Esophagus (tissue), 2 donors: ENCODE data around the gene ABCF3. TPM values are rescaled to one million over a fixed set of nuclear protein-coding genes. Genes with fewer than 3 reads are reported as not detected.
A peak's percentile ranks its signal among the peaks of the same experiment; 100 is the strongest.
"Not testable (repeated sequence)": the region's sequence is repeated elsewhere in the genome, so short reads cannot be mapped to it uniquely, and the experiment has no call there.

Experiments used
- H3K27ac ChIP-seq, 2 donors: one replicate each; pipeline ENCODE4 v1.5.1; 2013; ENCODE audit warnings: low read depth in 2 of 2, mild to moderate bottlenecking in 2 of 2, inconsistent platforms in 1 of 2, low read length in 1 of 2, moderate library complexity in 1 of 2
- H3K27me3 ChIP-seq, 2 donors: one replicate each; pipeline ENCODE4 v1.6.1; 2013; ENCODE audit warnings: low read length in 2 of 2, control low read depth in 1 of 2, mild to moderate bottlenecking in 1 of 2; ENCODE audit not compliant: insufficient read depth in 2 of 2, control insufficient read depth in 1 of 2
- H3K36me3 ChIP-seq, 2 donors: one replicate each; pipeline ENCODE4 v1.6.1; 2013; ENCODE audit warnings: low read length in 1 of 2; ENCODE audit not compliant: control insufficient read depth in 2 of 2, insufficient read depth in 2 of 2
- H3K4me1 ChIP-seq, 2 donors: one replicate each; pipeline ENCODE4 v1.6.1; 2013; ENCODE audit warnings: low read length in 1 of 2; ENCODE audit not compliant: control insufficient read depth in 2 of 2, insufficient read depth in 2 of 2
- H3K4me3 ChIP-seq, 2 donors: one replicate each; pipeline ENCODE4 v1.5.1; 2013; ENCODE audit warnings: low read length in 2 of 2, mild to moderate bottlenecking in 2 of 2, low read depth in 1 of 2, moderate library complexity in 1 of 2
- H3K9me3 ChIP-seq, 2 donors: one replicate each; pipeline ENCODE4 v1.6.1; 2013; ENCODE audit warnings: mild to moderate bottlenecking in 2 of 2, low read depth in 1 of 2, low read length in 1 of 2, moderate library complexity in 1 of 2; ENCODE audit not compliant: control insufficient read depth in 2 of 2, insufficient read depth in 1 of 2
- WGBS, 2 donors: extraction: QIAGEN DNeasy Blood & Tissue Kit; methylation state at CpG; one replicate each; pipeline ENCODE4 v1.1.7; 2013; 5-methylcytosine and 5-hydroxymethylcytosine counted together
- polyA plus RNA-seq, 2 donors: library from polyadenylated mRNA; stranded (reverse); fragments of 200-250 nt; gene quantifications; one replicate each; pipeline ENCODE4 v1.2.3, GENCODE V29; 2013
- donor health status: healthy with polysubstance abuse.
- donor health status: Bipolar disorder and iron deficiency.

Gene ABCF3
- polyA plus RNA-seq, 2 donors = 42.3 to 42.4 TPM

DNA sequence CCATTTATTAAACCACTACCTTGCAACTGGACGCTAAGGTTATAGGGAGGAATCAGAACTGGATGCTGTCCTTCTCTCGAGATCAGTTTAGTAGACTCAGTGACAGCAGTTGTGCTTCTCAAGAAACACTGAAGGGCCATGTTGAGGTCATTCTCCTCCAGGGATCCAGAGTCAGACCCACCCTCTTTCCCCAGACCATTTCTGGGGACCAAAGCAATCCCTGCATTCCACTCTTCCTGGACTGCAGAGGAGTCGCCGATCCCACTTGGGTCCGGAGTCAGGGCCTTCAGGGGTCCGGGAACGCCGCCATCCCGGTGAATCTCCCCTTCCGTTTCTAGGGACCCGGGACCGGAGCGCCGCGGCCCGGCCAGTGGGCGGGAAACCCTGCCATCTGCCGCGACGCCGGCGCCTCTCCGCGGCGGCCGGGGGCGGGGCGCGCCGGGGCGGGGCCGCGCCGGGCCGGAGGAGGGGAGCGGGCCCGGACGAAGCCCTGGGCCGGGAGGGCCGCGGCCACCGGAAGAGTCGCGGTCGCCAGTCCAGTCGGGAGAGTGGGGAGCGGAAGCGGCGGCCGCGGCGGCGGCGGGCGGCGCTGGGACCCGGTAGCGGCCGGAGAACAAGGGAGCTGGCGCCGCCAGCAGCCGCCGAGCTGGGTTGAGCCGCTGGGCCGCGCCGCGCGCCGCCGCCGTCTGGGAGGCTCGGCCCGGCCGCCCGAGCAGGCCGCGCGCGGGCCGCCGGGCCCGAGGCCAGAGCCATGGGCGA is 30.9 kb upstream of the ABCF3 start, which contains the start of gene DVL3:
DVL3 (plus strand) TSS at position 493 of the 759 bp plus-strand sequence; CDS start at position 752, 259 bp downstream.
- WGBS, 2 donors = 0 to 1% methylated on average over 51 to 84 of the region's 84 CpGs
- Histone ChIP-seq H3K27ac (peak within 1 kb of the TSS; percentile 93 to 97), H3K4me1 (peaks cover 3 to 8% of the 10 kb centered on the region in 2 donors), H3K9me3 (no peaks in the 10 kb centered on the region), H3K4me3 (peak within 1 kb of the TSS; percentile 81 to 91), H3K27me3 (no peaks in the 10 kb centered on the region), H3K36me3 (no peaks in the 10 kb centered on the region)

DNA sequence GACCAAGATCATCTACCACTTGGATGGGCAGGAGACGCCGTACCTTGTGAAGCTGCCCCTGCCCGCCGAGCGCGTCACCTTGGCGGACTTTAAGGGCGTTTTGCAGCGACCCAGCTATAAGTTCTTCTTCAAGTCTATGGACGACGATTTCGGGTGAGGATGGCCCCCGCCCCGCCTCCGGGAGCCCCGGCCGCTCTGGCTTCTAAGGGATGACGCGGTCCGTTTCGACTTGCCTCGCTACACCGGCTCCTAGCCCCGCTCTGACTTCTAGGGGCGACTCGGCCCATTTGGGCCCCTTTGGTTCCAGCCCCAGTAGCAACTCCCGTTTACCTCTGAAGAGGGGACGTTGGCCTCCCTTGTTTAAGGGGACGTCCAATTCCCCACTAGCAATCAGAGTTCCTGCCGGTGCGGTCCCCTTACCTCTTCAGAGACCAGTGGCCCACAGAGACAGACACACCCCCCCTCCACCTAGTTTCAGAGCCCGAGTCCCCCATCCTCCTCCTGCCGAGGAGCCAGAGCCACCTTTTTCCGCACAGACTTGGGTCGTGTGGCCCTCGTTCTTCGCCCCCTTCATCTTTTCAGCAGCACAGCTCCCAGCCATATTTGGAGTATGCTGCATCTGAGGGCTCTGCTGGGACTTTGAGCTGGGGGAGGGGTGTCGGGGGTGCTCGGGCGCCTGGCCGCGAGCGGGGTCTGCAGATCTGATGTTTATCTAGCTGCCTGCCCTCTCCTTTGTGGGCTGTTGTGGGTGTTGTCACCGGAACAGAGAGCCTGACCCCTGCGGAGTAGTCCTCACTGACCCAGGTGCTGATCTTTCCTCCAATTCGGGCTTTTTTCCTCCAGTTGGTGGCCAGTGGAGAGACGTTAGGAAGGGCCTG is 30.1 kb upstream of the ABCF3 start:
- Histone ChIP-seq H3K4me1 (peaks cover 9% of the 10 kb centered on the region in 2 donors), H3K27ac (peak overlapping the region; percentile 93 to 97), H3K9me3 (no peaks in the 10 kb centered on the region), H3K36me3 (no peaks in the 10 kb centered on the region), H3K27me3 (no peaks in the 10 kb centered on the region), H3K4me3 (peak overlapping the region; percentile 81 to 91)
- 0 to 1% methylated on average over 47 of the region's 47 CpGs for WGBS, 2 donors

GRCh38 chr3:184156522-184156955 is 29.5 kb upstream of the ABCF3 start:
- H3K4me1 ChIP-seq = peaks cover 9% of the 10 kb centered on the region in 2 donors
- no peaks in the 10 kb centered on the region for H3K9me3 ChIP-seq
- no peaks in the 10 kb centered on the region for H3K27me3 ChIP-seq
- WGBS, 2 donors = 2 to 3% methylated on average over 6 of the region's 6 CpGs
- peak overlapping the region; percentile 93 to 97 for H3K27ac ChIP-seq
- no peaks in the 10 kb centered on the region for H3K36me3 ChIP-seq
- peak overlapping the region; percentile 81 to 91 for H3K4me3 ChIP-seq

DNA sequence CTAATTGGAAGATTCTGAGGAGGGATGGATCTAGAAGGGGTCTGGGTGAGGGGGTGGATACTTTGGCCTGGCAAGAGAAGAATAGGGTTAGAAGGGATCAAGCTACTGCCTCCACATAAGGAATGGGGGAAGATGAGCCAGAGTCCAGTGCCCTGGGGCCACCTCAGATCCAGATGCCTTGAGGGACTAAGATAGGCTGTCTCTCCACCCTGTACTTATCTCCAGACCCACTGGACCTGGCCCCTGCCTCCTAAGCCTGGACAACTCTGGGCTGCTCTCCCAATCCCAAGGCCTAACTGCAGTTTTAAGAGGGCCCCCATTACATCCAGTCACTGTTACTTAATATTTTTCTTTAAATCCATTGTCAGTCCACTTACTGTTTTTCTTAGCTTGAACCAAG is 28.8 kb upstream of the ABCF3 start:
- Histone ChIP-seq H3K4me1 (peaks cover 9% of the 10 kb centered on the region in 2 donors), H3K27me3 (no peaks in the 10 kb centered on the region), H3K4me3 (peak overlapping the region in 1 of 2 donors; percentile 81), H3K9me3 (no peaks in the 10 kb centered on the region), H3K36me3 (no peaks in the 10 kb centered on the region), H3K27ac (peak overlapping the region; percentile 29 to 93)

- 75 to 78% methylated on average over 4 of the region's 4 CpGs for WGBS, 2 donors
- H3K27ac ChIP-seq = no peak overlapping the region
- H3K4me3 ChIP-seq = no peak overlapping the region
- peaks cover 9% of the 10 kb centered on the region in 2 donors for H3K4me1 ChIP-seq
- no peaks in the 10 kb centered on the region for H3K9me3 ChIP-seq
- peaks cover 0 to under 1% of the 10 kb centered on the region in 2 donors for H3K36me3 ChIP-seq
- no peaks in the 10 kb centered on the region for H3K27me3 ChIP-seq
These were observed 27.6 kb upstream of the ABCF3 start for GRCh38 chr3:184158404-184158803.

GRCh38 chr3:184160456-184160855 is 25.5 kb upstream of the ABCF3 start:
- Histone ChIP-seq H3K4me3 (no peak overlapping the region), H3K36me3 (peaks cover 0 to 19% of the 10 kb centered on the region in 2 donors), H3K27ac (peak overlapping the region; percentile 60 to 80), H3K9me3 (no peaks in the 10 kb centered on the region), H3K4me1 (peaks cover 9% of the 10 kb centered on the region in 2 donors), H3K27me3 (no peaks in the 10 kb centered on the region)
- WGBS, 2 donors = 41 to 43% methylated on average over 2 of the region's 2 CpGs

DNA sequence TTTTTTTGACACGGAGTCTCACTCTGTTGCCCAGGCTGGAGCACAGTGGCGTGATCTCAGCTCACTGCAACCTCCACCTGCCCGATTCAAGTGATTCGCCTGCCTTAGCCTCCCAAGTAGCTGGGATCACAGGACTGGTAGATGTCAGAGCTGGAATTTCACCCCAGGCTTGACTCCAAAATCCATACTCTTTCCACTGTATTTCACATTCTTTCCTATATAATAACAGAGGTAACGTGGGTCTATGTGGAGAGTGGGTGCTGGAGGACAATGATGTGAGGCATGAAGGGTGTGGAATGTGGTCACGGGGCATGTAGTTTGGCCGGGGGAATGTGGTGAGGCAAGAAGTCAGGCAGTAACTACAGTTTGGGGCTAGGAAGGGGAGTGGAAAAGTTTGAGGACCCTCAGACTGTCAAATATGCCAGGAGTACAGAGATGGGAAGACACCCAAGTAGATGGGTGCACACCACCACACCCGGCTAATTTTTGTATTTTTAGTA is 23.4 kb upstream of the ABCF3 start:
- H3K36me3 ChIP-seq = peaks cover 0 to 33% of the 10 kb centered on the region in 2 donors
- WGBS, 2 donors = 68 to 76% methylated on average over 7 to 8 of the region's 8 CpGs
- not testable (repeated sequence) for H3K9me3 ChIP-seq, H3K27ac ChIP-seq, H3K27me3 ChIP-seq, H3K4me1 ChIP-seq, H3K4me3 ChIP-seq

GRCh38 chr3:184164648-184165330 is 21.2 kb upstream of the ABCF3 start:
- H3K27me3 ChIP-seq = no peaks in the 10 kb centered on the region
- H3K4me3 ChIP-seq = no peak overlapping the region
- no peak overlapping the region for H3K27ac ChIP-seq
- H3K36me3 ChIP-seq = peaks cover 0 to 46% of the 10 kb centered on the region in 2 donors
- no peaks in the 10 kb centered on the region for H3K9me3 ChIP-seq
- peaks cover 2 to 6% of the 10 kb centered on the region in 2 donors for H3K4me1 ChIP-seq
- 94% methylated on average over 16 of the region's 16 CpGs for WGBS, 2 donors

GRCh38 chr3:184165543-184165942 is 20.5 kb upstream of the ABCF3 start:
- Histone ChIP-seq H3K36me3 (peaks cover 0 to 53% of the 10 kb centered on the region in 2 donors), H3K9me3 (no peaks in the 10 kb centered on the region), H3K27ac (no peak overlapping the region), H3K4me1 (peaks cover 0 to 4% of the 10 kb centered on the region in 2 donors), H3K27me3 (no peaks in the 10 kb centered on the region), H3K4me3 (no peak overlapping the region)
- 96 to 98% methylated on average over 3 of the region's 3 CpGs for WGBS, 2 donors
